Stimulated activated effector memory CD8-positive, alpha-beta T cell treated with anti-CD3 and anti-CD28 coated beads, Interleukin-12 subunit alpha, Interleukin-12 subunit beta, amount 100 ng/mL, for 72 hours (primary cell): ENCODE data around the gene SYCP3.

Experiments
- ATAC-seq: fragments of 150-1000 bp; cut with Tn5 transposase; 2 replicates; pipeline ENCODE4 v1.10.0; 2021
- DNase-seq, 2 donors: peaks; one replicate each; pipeline ENCODE4 v3.0.0; 2021 to 2022; ENCODE audit warnings: low spot score in 2 of 2
- H3K27ac Mint-ChIP-seq: one replicate; pipeline ENCODE4 v1.8.0; 2022; ENCODE audit warnings: mild to moderate bottlenecking, mixed read lengths
- H3K36me3 Mint-ChIP-seq: one replicate; pipeline ENCODE4 v1.8.0; 2022; ENCODE audit warnings: mild to moderate bottlenecking, mixed read lengths
- H3K4me1 Mint-ChIP-seq: one replicate; pipeline ENCODE4 v1.8.0; 2022; ENCODE audit warnings: mixed read lengths
- H3K4me3 Mint-ChIP-seq: one replicate; pipeline ENCODE4 v1.8.0; 2022; ENCODE audit warnings: mild to moderate bottlenecking, mixed read lengths
- H3K9me3 Mint-ChIP-seq: one replicate; pipeline ENCODE4 v1.8.0; 2022; ENCODE audit warnings: mixed read lengths

The SYCP3 gene

DNA sequence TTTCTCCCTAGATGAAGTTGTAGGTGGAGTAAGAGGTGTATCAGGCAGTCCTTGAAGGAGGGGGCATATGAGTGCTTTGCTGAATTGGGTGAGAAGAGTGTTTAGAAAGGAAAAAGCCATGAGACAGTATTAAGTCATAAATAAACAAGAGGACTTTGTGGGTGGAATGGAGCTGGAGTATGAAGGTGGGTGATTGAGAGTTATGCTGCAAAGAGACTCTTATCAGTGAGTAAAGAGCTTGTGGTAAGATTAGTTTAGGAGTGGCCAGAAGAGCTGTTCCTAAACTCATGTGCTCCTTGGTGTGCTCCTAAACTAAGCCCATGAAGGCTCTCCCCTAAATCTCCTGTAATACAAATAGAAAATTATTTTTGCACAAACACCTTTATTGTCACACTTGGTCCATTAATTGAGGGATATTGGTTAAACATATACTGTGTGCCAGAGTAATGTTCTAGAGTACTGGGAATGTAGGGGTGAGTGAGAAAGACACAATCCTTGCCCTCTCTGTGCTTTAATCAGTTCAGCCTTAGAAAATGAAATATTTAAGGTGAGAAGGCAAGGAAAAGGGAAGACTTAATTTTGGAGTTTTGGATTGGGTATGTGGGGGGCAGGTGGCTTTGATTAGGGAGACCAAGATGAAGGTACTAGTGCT is 32.0 kb downstream of the SYCP3 start:
- Mint-ChIP-seq H3K9me3 (no peaks in the 10 kb centered on the region), H3K4me1 (peaks cover 20% of the 10 kb centered on the region), H3K36me3 (peaks cover 4% of the 10 kb centered on the region), H3K27ac (peak overlapping the region; percentile 3), H3K4me3 (no peak overlapping the region)
- ATAC-seq (no peak), DNase-seq (no peak)

DNA sequence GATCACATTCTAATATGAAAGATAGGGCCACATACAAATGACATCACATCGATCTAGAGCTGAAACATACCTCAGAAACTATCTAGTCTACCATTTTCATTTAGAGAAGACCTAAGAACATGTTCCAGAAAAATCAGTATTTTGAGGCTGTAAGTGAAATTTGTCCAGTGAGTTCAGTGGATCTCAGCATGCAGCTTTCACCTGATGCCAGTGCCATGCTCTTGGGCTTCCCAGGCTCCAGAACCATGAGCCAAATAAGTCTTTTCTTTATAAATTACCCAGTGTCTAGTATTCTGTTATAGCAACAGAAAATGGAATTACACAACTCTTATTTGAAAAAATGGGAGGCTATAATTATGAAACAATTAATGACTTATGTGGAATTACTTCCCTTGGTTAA is 32.9 kb downstream of the SYCP3 start:
- ATAC-seq (no peak), DNase-seq (no peak)
- Mint-ChIP-seq H3K4me1 (peaks cover 27% of the 10 kb centered on the region), H3K27ac (peak overlapping the region; percentile 3), H3K36me3 (peaks cover 4% of the 10 kb centered on the region), H3K9me3 (no peaks in the 10 kb centered on the region), H3K4me3 (no peak overlapping the region)

DNA sequence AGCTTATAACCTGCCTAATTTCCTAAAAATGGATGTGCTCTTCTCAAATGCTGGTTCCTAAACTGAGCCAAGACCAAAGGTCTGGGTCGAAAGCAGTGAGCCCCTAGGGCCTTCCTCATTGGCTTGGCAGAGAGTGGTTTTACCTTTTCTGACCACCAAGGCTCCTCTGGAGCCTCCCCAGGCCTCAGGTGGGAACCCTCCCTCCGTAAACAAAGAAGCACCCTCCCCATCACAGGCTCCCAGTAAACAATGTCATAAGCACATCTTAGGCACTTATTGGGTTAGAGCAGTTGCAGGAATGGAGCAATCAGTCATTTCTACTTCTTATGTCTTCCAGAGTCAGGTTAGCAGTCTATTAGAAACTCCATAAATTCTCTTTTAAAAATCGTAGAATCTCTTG is 35.8 kb downstream of the SYCP3 start:
- Mint-ChIP-seq H3K9me3 (no peaks in the 10 kb centered on the region), H3K4me1 (peaks cover 39% of the 10 kb centered on the region), H3K27ac (no peak overlapping the region), H3K36me3 (peaks cover 5% of the 10 kb centered on the region), H3K4me3 (no peak overlapping the region)
- ATAC-seq (no peak), DNase-seq (no peak)

DNA sequence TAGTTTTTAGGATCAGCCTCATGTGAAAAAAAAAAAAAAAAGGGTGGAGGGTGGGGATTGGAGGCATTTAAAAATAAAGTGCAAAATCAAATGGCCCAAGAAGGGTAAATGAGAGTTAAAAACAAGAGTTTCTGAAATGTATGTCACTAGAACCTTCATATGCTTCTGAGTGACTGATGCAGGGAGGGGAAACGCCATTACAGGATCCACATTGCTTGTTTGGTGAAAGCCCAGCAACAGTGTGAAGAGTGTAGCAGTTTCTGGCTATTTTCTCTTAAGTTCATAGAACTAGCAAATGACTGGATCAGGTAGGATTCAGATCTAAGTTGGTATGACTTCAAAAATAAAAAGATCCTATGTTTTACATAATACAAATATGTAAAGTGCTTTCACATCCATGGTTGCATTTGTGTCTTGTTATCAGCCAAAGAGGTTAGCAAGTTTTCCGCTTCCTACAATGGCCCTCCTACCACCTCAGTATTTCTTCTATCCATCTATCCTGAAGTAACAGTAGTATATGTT is 38.9 kb downstream of the SYCP3 start:
- H3K4me3 Mint-ChIP-seq: no peak overlapping the region
- no peak overlapping the region for H3K27ac Mint-ChIP-seq
- H3K9me3 Mint-ChIP-seq: no peaks in the 10 kb centered on the region
- H3K36me3 Mint-ChIP-seq: peaks cover 9% of the 10 kb centered on the region
- DNase-seq (no peak), ATAC-seq (no peak)
- peaks cover 35% of the 10 kb centered on the region for H3K4me1 Mint-ChIP-seq

DNA sequence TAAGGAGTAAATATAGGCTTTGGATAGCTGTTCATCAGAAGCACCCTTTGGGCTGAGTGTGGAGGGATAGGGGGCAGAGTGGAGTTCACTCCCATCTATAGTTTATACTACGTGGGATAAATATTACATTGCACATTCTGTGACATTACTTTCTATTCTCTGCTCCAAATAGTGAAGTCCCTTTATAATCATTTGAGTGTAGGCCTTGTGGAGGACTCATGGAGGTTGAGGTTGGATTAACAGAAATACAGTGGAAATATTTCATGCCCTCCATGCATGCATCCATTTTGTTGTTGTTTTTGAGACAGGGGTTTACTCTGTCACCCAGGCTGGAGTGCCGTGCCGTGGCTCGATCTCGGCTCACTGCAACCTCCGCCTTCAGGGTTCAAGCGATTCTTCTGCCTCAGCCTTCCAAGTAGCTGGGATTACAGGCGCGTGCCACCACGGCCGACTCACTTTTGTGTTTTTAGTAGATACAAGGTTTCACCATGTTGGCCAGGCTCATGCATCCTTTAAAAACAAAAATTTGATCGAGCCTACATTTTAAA is 40.4 kb downstream of the SYCP3 start:
- Mint-ChIP-seq H3K9me3 (no peaks in the 10 kb centered on the region), H3K4me1 (peaks cover 35% of the 10 kb centered on the region), H3K4me3 (peak overlapping the region; percentile 88), H3K36me3 (peaks cover 8% of the 10 kb centered on the region), H3K27ac (peak overlapping the region; percentile 90)
- DNase-seq (no peak), ATAC-seq (no peak)

DNA sequence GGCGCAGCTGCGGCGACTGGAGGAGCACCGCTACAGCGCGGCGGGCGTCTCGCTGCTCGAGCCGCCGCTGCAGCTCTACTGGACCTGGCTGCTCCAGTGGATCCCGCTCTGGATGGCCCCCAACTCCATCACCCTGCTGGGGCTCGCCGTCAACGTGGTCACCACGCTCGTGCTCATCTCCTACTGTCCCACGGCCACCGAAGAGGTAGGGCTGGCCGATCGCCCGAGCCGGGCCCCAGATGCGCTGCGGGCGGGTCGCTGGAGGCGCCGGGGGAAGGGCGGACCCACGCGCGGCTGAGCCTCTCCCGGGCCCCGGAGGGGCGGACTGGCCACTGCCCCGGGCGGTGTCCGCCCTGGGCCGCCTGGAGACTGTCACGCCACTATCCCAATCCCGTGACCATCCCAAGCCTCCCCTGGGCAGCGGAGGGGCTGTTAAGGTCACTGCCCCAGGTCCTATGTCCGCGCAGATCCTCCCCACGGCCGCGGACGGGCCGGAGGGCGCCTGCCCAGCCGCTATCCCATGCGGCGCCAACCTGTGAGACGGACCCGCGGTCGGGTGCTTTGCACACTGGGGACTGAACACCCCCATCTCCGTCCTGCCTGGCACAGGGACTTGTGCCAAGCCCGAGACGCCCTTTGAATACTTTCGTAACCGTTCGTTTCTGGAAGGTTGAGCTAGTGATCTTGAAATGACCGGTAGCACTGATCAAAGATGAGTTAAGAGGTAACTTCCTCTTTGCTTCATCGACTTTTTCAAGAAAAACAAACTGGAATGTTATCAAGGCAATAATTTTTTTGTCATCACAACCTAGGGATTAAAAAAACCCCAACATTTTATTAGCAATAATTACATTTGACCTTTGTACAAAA is 41.1 kb downstream of the SYCP3 start:
- peak overlapping the region; percentile 88 for H3K4me3 Mint-ChIP-seq
- ATAC-seq: peak; percentile 55
- H3K9me3 Mint-ChIP-seq: no peaks in the 10 kb centered on the region
- H3K4me1 Mint-ChIP-seq: peaks cover 35% of the 10 kb centered on the region
- DNase-seq: peak; percentile 24 to 73
- peaks cover 5% of the 10 kb centered on the region for H3K36me3 Mint-ChIP-seq
- H3K27ac Mint-ChIP-seq: peak overlapping the region; percentile 90

DNA sequence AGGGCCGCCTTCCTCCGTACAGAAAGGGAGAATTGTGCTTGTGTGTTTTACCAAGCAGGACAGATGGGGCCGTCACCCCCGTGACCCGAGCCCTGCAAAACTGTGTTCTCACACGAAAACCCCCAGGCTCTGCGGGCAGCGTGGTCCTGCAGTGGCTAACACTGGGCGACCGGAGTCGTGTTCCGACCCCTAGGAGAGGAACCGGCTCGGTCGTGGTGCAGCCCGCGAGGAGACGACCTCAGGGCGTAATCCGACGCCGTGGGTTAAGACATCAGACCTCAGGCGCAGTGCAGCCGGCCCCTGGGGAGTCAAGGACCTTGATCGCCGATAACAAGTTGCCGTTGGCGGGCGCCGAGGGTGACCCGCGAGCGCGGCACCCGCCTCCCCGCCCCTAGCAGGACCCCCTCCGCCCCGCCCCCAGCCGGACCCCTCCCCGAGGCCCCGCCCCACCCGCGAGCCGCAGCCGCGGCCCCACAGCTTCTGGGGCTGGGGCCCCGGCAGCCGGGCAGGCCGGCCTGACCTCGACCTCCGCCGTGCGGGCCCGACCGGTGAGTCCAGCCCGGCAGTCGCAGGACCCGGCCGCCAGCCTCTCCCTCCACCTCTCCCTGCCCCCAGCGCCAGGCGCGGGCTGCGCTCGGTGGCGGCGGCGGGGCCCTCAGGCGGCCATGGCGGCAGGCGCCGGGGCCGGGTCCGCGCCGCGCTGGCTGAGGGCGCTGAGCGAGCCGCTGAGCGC is 41.9 kb downstream of the SYCP3 start, which contains the start of gene CHPT1:
CHPT1 (plus strand) TSS at position 444 of the 733 bp plus-strand sequence; CDS start at position 666, 222 bp downstream.
- peaks cover 35% of the 10 kb centered on the region for H3K4me1 Mint-ChIP-seq
- peaks cover 5% of the 10 kb centered on the region for H3K36me3 Mint-ChIP-seq
- DNase-seq: peak; percentile 58 to 84

DNA sequence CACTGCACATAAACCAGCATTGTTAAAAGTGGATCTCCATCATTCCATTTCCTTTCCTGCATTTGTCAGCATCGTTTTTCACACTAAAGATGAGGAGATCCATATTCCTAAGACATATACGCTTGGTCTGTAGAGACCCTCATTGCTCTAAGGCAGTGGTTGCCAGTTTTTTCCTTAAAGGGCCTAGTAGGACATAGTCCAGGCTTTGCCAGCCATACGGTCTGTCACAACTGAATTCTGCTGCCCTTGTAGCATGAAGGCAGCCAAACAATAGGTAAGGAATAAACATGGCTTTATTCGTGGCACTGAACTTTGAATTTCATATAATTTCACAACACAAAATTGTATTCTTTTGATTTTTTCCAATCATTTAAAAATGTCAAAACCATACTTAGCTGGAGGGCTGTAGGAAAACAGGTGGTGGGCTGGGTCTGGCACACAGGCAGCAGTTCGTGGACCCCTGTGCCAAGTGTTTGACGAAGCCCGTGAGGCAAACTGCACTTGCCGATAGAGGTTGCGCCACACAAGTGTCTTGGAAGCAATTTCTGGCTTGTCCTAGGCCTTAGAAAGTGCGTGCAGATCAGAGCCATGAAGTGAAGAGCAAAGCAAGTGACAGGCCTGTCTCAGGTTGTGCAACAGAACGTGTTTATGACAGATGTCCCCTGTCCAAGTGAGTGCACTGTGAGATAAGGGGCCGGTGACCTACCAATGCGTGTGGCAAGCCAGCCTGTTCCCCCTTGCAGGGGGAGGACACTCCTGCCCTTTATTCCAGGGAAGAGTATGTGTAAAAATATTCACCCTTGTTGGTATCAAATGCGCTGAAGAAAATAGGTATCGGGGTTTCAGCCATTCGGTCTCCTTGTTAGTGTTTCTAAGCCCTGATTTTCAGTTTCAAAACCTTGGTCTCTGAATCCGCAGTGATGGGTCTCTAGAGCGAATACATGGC is 42.7 kb downstream of the SYCP3 start:
- no peaks in the 10 kb centered on the region for H3K9me3 Mint-ChIP-seq
- DNase-seq (peak in 1 of 2 donors; percentile 53), ATAC-seq (no peak)
- peak overlapping the region; percentile 88 for H3K4me3 Mint-ChIP-seq
- H3K36me3 Mint-ChIP-seq: peaks cover 5% of the 10 kb centered on the region
- H3K27ac Mint-ChIP-seq: peak overlapping the region; percentile 52
- H3K4me1 Mint-ChIP-seq: peaks cover 30% of the 10 kb centered on the region

More for the DNA sequence above, 41.9 kb downstream of the SYCP3 start, which contains the start of gene CHPT1:
- Mint-ChIP-seq H3K27ac (peak within 1 kb of the TSS; percentile 90), H3K9me3 (no peaks in the 10 kb centered on the region), H3K4me3 (peak within 1 kb of the TSS; percentile 88)
- peak; percentile 83 for ATAC-seq

DNA sequence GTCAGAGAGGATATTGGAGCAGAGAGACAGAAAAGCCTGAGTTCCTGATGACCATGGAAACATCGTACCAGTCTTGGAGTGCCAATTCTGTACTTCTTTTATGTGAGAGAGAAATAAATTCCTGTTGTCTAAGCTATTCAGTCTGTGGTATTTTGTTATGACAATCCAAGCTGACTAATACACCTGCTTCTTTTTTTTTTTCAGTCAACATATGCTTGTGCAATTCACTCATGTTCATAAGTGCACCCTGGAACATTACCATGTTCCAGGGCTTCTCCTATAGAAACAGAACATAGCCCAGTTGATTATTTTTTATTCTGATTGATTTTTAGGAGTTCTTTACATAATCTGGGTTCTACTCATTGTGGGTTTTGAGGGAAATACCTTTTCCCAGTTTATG is 43.6 kb downstream of the SYCP3 start:
- H3K4me1 Mint-ChIP-seq: peaks cover 25% of the 10 kb centered on the region
- no peaks in the 10 kb centered on the region for H3K9me3 Mint-ChIP-seq
- H3K4me3 Mint-ChIP-seq: no peak overlapping the region
- DNase-seq (no peak), ATAC-seq (no peak)
- peak overlapping the region; percentile 52 for H3K27ac Mint-ChIP-seq
- peaks cover 5% of the 10 kb centered on the region for H3K36me3 Mint-ChIP-seq

DNA sequence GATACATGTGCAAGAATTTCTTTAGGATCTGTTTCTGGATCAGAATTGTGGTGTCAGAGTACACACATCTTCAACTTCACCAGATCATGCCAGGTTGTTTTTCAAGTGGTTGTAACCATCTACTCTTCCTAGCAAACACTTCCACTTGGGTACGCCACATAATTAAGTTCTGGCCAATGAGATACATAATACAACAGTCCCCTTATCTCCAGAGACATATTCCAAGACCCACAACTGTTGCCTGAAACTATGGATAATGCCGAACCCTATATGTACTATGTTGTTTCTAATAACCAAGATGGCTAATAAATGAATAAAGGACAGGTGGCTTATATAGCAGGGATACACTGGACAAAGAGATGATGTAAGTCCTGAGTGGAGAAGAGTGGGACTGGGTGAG is 44.3 kb downstream of the SYCP3 start:
- H3K36me3 Mint-ChIP-seq: peaks cover 5% of the 10 kb centered on the region
- H3K27ac Mint-ChIP-seq: no peak overlapping the region
- peaks cover 21% of the 10 kb centered on the region for H3K4me1 Mint-ChIP-seq
- DNase-seq (no peak), ATAC-seq (no peak)
- no peaks in the 10 kb centered on the region for H3K9me3 Mint-ChIP-seq
- H3K4me3 Mint-ChIP-seq: no peak overlapping the region

DNA sequence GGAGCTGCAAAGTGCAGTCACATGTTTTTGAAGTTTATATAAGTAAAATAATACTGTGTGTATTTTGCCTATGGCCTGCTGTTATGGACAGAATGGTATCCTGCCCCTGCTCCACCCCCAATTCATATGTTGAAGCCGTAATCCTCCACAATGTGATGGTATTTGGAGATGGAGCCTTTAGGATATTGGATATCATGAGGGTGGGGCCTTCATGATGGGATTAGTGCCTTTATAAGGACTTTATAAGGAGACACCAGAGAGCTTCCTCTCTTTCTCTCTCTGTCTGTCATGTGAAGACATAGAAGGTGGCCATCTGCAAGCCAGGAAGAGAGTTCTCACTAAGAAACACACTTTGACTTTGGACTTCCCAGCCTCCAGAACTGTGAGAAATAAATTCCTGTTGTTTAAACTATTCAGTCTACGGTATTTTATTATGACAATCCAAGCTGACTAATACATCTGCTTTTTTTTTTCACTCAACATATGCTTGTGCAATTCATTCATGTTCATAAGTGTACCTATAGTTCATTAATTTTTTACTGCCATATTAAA is 44.9 kb downstream of the SYCP3 start:
- DNase-seq (no peak), ATAC-seq (no peak)
- Mint-ChIP-seq H3K4me1 (peaks cover 15% of the 10 kb centered on the region), H3K27ac (no peak overlapping the region), H3K4me3 (no peak overlapping the region), H3K9me3 (no peaks in the 10 kb centered on the region), H3K36me3 (peaks cover 5% of the 10 kb centered on the region)

DNA sequence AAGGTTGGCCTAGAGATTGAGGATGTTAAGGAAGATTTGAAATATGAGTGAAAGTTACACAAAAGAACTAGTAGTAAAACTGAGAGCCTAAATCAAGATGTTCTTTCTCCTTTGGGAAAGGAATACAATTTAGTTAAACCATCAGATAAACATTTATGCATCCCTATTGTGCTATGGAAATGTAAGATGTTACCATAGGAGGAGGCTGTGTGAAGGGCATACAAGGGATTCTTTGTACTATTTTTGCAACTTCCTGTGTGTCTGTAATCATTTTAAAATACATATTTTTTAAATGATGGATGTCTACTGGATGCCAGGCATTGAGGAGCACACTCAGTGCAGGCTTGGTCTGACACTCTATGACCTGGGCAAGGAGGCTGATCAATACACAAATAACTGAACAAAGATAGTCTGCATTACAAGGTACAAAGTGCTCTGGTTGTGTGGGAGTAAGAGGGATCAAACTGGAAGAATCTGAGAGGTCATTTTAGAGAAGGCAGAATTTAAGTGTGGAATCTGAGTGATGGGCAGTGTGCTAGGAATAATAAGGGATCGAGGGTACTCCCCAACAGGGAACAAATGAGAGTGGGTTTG is 47.7 kb downstream of the SYCP3 start:
- ATAC-seq: no peak
- peaks cover 3% of the 10 kb centered on the region for H3K4me1 Mint-ChIP-seq
- H3K36me3 Mint-ChIP-seq: no peaks in the 10 kb centered on the region
- H3K9me3 Mint-ChIP-seq: no peaks in the 10 kb centered on the region
- no peak for DNase-seq
- H3K27ac Mint-ChIP-seq: no peak overlapping the region
- H3K4me3 Mint-ChIP-seq: no peak overlapping the region

DNA sequence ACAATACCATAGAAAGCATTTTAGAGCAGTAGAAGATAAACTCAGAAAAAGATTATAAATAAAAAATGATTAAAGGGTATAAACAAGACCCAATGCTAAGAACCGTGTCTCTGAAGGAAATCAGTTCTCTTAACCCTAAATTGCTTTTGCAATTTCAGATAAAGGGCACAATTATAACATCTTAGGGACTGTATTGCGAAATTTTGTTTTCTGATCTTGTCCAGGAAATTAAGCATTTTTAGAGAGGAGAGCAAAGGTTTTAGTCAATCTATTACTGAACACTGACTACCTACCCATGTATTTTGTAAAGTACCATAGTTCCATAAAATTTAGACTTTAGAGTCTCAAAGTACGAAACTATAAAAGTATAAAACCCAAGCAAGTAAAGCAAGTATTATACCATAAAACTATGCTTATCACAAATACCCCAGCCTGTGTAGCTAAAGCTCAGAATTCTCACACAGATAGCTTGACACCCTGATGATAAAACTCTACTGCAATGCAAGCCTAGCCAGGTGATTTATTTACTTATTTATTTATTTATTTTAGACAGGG is 48.6 kb downstream of the SYCP3 start:
- no peaks in the 10 kb centered on the region for H3K4me1 Mint-ChIP-seq
- H3K27ac Mint-ChIP-seq: no peak overlapping the region
- no peak overlapping the region for H3K4me3 Mint-ChIP-seq
- no peaks in the 10 kb centered on the region for H3K36me3 Mint-ChIP-seq
- H3K9me3 Mint-ChIP-seq: no peaks in the 10 kb centered on the region
- ATAC-seq (no peak), DNase-seq (no peak)
